Transverse colon (tissue), 4 donors: ENCODE results near the gene SRGAP1. TPM values are rescaled to one million over a fixed set of nuclear protein-coding genes. Genes with fewer than 3 reads are reported as not detected.
"Not testable (repeated sequence)": the region's sequence is repeated elsewhere in the genome, so short reads cannot be mapped to it uniquely, and the experiment has no call there.

Source experiments
- DNase-seq: peaks from one replicate; pipeline ENCODE4 v3.0.0-alpha.2; 2019
- H3K27ac ChIP-seq, 4 donors: fragments of 200-600 bp; sonication (generic); 2 replicates each; pipeline ENCODE4 v1.5.1; 2016 to 2018; ENCODE audit warnings: inconsistent platforms in 4 of 4
- H3K27me3 ChIP-seq: fragments of 200-600 bp; sonication (generic); 2 replicates; pipeline ENCODE4 v1.5.1; 2017; ENCODE audit warnings: inconsistent platforms
- H3K36me3 ChIP-seq, 4 donors: fragments of 200-600 bp; sonication (generic); 2 replicates each; pipeline ENCODE4 v1.5.1; 2017 to 2019; ENCODE audit warnings: inconsistent platforms in 4 of 4
- H3K4me1 ChIP-seq, 4 donors: fragments of 200-600 bp; sonication (generic); 2 replicates each; pipeline ENCODE4 v1.5.1; 2017 to 2020; ENCODE audit warnings: inconsistent platforms in 4 of 4
- H3K4me3 ChIP-seq, 4 donors: fragments of 200-600 bp; sonication (generic); 1 replicate in 1 of 4; 2 replicates in 3 of 4; pipeline versions ENCODE4 v1.5.1 to v1.6.1; 2017 to 2019; ENCODE audit warnings: inconsistent platforms in 4 of 4
- H3K9me3 ChIP-seq, 2 donors: fragments of 200-600 bp; sonication (generic); 2 replicates each; pipeline ENCODE4 v1.5.1; 2017 to 2019; ENCODE audit warnings: inconsistent platforms in 2 of 2
- CTCF ChIP-seq, 5 experiments: fragments of 200-600 bp in 3 of 5; fragments of 450-650 bp in 2 of 5; sonication (generic) in 3 of 5; IDR thresholded peaks; 1 replicate in 2 of 5; 2 replicates in 3 of 5; pipeline ENCODE4 v1.5.1; 2016 to 2017; ENCODE audit warnings: antibody characterized with exemption in 5 of 5, inconsistent platforms in 3 of 5, mild to moderate bottlenecking in 2 of 5, moderate library complexity in 1 of 5
- EP300 ChIP-seq: sonication (generic); formaldehyde crosslinking; IDR thresholded peaks from one replicate; pipeline ENCODE4 v1.6.1; 2017; ENCODE audit warnings: antibody characterized with exemption, low read depth
- POLR2A ChIP-seq: fragments of 450-650 bp; IDR thresholded peaks from one replicate; pipeline ENCODE4 v1.6.1; 2016; ENCODE audit warnings: antibody characterized with exemption, mild to moderate bottlenecking, moderate library complexity
- POLR2AphosphoS5 ChIP-seq, 3 donors: sonication (generic); formaldehyde crosslinking; IDR thresholded peaks; one replicate each; pipeline ENCODE4 v1.6.1; 2016; ENCODE audit warnings: antibody characterized with exemption in 3 of 3
- WGBS, 2 donors: methylation state at CpG; one replicate each; pipeline ENCODE4 v1.1.5; 2018; ENCODE audit warnings: low coverage in 1 of 2; 5-methylcytosine and 5-hydroxymethylcytosine counted together
- in situ Hi-C, 4 donors: fragments of 200-750 bp; cut with MboI; loops; one replicate each; pipeline versions ENCODE4 v1.15.0 to v1.15.1; 2017; ENCODE audit warnings: low sequenced_read_pairs in 3 of 4, low pct_ligation_motif_present in 1 of 4, low pct_unique_long_range_greater_than_20kb in 1 of 4
- intact Hi-C: fragments of 100-400 bp; cut with DNase I; formaldehyde crosslinking; loops from one replicate; pipeline ENCODE4 v1.15.1; 2023; ENCODE audit warnings: low total_unique reads
- total RNA-seq, 4 donors: library from RNA; depleted of rRNA; stranded (reverse); fragments of >200 nt; gene quantifications; one replicate each; pipeline ENCODE4 v1.1.0, GENCODE V29; 2016

The SRGAP1 gene
- total RNA-seq, 4 donors from 2014 or later: 16.0 to 720 (median 51.4) TPM

GRCh38 chr12:64192644-64193444 lies 348.3 kb downstream of the SRGAP1 start:
- Histone ChIP-seq H3K36me3 (no peaks in the 10 kb centered on the region), H3K4me3 (no peak overlapping the region), H3K4me1 (no peaks in the 10 kb centered on the region), H3K27me3 (no peaks in the 10 kb centered on the region), H3K9me3 (no peaks in the 10 kb centered on the region), H3K27ac (no peak overlapping the region)
- intact Hi-C loops (no loop called here), in situ Hi-C loops (no loop called here)
- WGBS, 2 donors: 79 to 83% methylated on average over 5 to 7 of the region's 7 CpGs
- no peak for TF ChIP-seq POLR2A
- no peak for TF ChIP-seq EP300
- TF ChIP-seq POLR2AphosphoS5 (IDR thresholded peaks at IDR 0.05): no peak
- no peak for TF ChIP-seq CTCF (IDR thresholded peaks at IDR 0.05)
- no peak for DNase-seq

- TF ChIP-seq EP300 (no peak), POLR2AphosphoS5 (IDR thresholded peaks at IDR 0.05) (no peak), POLR2A (no peak), CTCF (IDR thresholded peaks at IDR 0.05) (no peak)
- Histone ChIP-seq H3K27me3 (no peaks in the 10 kb centered on the region), H3K27ac (no peak overlapping the region), H3K36me3 (no peaks in the 10 kb centered on the region), H3K9me3 (no peaks in the 10 kb centered on the region), H3K4me3 (no peak overlapping the region), H3K4me1 (no peaks in the 10 kb centered on the region)
- intact Hi-C loops: no loop called here
- in situ Hi-C loops: no loop called here
- 70 to 96% methylated on average over 2 to 6 of the region's 6 CpGs for WGBS, 2 donors
- DNase-seq: no peak
Observed at GRCh38 chr12:64193931-64194330, 349.4 kb downstream of the SRGAP1 start.

GRCh38 chr12:64194333-64195149 lies 350.0 kb downstream of the SRGAP1 start:
- Histone ChIP-seq H3K27me3 (no peaks in the 10 kb centered on the region), H3K4me1 (no peaks in the 10 kb centered on the region), H3K9me3 (no peaks in the 10 kb centered on the region), H3K27ac (no peak overlapping the region), H3K4me3 (no peak overlapping the region), H3K36me3 (no peaks in the 10 kb centered on the region)
- intact Hi-C loops: no loop called here
- in situ Hi-C loops: no loop called here
- 81 to 82% methylated on average over 1 to 7 of the region's 7 CpGs for WGBS, 2 donors
- no peak for TF ChIP-seq CTCF (IDR thresholded peaks at IDR 0.05)
- TF ChIP-seq EP300: no peak
- TF ChIP-seq POLR2AphosphoS5 (IDR thresholded peaks at IDR 0.05): no peak
- DNase-seq: no peak

GRCh38 chr12:64195841-64196240 lies 351.3 kb downstream of the SRGAP1 start:
- in situ Hi-C loops, DNase-seq, H3K27ac ChIP-seq, H3K4me1 ChIP-seq, H3K27me3 ChIP-seq, intact Hi-C loops, H3K4me3 ChIP-seq, H3K36me3 ChIP-seq, H3K9me3 ChIP-seq: not testable (repeated sequence)
- 95% methylated on average over 10 of the region's 15 CpGs; no CpG with 5 or more reads in 1 of the 2 donors for WGBS, 2 donors
